Muscle layer of duodenum (tissue), 2 donors: Measurements from ENCODE around the gene AGPAT2.

Experiments used
- H3K27ac ChIP-seq: one replicate; pipeline ENCODE4 v1.7.0; 2013; ENCODE audit warnings: mild to moderate bottlenecking, low read length
- H3K27me3 ChIP-seq: one replicate; pipeline ENCODE4 v1.7.0; 2013; ENCODE audit warnings: low read depth, mild to moderate bottlenecking, control low read depth, low read length
- H3K36me3 ChIP-seq, 2 donors: one replicate each; pipeline ENCODE4 v1.7.0; 2013; ENCODE audit warnings: low read length in 2 of 2, control low read depth in 1 of 2, mild to moderate bottlenecking in 1 of 2; ENCODE audit not compliant: insufficient read depth in 2 of 2, control insufficient read depth in 1 of 2
- H3K4me1 ChIP-seq, 2 donors: one replicate each; pipeline ENCODE4 v1.7.0; 2013; ENCODE audit warnings: low read length in 2 of 2, mild to moderate bottlenecking in 2 of 2, control low read depth in 1 of 2, moderate library complexity in 1 of 2; ENCODE audit not compliant: insufficient read depth in 2 of 2, control insufficient read depth in 1 of 2
- H3K4me3 ChIP-seq, 2 donors: one replicate each; pipeline ENCODE4 v1.7.0; 2013; ENCODE audit warnings: low read length in 2 of 2, low read depth in 1 of 2, mild to moderate bottlenecking in 1 of 2
- H3K9me3 ChIP-seq, 2 donors: one replicate each; pipeline ENCODE4 v1.7.0; 2013; ENCODE audit warnings: low read length in 2 of 2, control low read depth in 1 of 2, mild to moderate bottlenecking in 1 of 2; ENCODE audit not compliant: control insufficient read depth in 1 of 2
- donor health status: healthy.

Gene AGPAT2

GRCh38 chr9:136629001-136629878 lies 58.0 kb downstream of the AGPAT2 start:
- Histone ChIP-seq H3K27ac (no peak overlapping the region), H3K4me1 (peaks cover 10 to 15% of the 10 kb centered on the region in 2 donors), H3K27me3 (no peaks in the 10 kb centered on the region)

GRCh38 chr9:136628268-136628667 lies 59.0 kb downstream of the AGPAT2 start:
- H3K36me3 ChIP-seq: no peaks in the 10 kb centered on the region
- H3K27me3 ChIP-seq: no peaks in the 10 kb centered on the region
- peaks cover 10 to 15% of the 10 kb centered on the region in 2 donors for H3K4me1 ChIP-seq
- no peak overlapping the region for H3K27ac ChIP-seq
- H3K9me3 ChIP-seq: no peaks in the 10 kb centered on the region
- no peak overlapping the region for H3K4me3 ChIP-seq

More at GRCh38 chr9:136629001-136629878, 58.0 kb downstream of the AGPAT2 start:
- Histone ChIP-seq H3K9me3 (no peaks in the 10 kb centered on the region), H3K36me3 (no peaks in the 10 kb centered on the region), H3K4me3 (no peak overlapping the region)

DNA sequence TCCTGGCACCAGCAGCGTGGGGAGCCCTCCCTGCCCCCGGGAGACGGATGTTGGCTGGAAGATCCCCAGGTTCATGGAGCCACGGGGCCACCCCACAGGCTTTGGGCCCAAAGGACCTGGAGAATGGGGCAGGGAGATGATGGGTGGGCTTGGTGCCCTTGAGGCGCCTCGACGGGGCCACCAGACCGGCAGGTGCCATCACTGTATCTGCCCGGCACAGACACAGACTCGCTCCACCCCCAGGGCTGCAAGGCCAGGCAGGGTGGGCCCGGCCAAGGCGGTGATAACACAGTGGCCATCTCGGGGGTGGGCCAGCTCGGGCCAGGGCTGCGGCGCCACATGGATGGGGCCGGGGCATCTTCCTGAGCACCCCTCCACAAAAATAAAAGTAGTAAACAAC lies 59.6 kb downstream of the AGPAT2 start:
- H3K4me1 ChIP-seq: peaks cover 10 to 15% of the 10 kb centered on the region in 2 donors

GRCh38 chr9:136626740-136627642 lies 60.3 kb downstream of the AGPAT2 start:
- Histone ChIP-seq H3K27me3 (no peaks in the 10 kb centered on the region), H3K4me3 (no peak overlapping the region), H3K4me1 (peaks cover 10 to 15% of the 10 kb centered on the region in 2 donors), H3K9me3 (no peaks in the 10 kb centered on the region), H3K27ac (no peak overlapping the region), H3K36me3 (no peaks in the 10 kb centered on the region)

More for the DNA sequence above, 59.6 kb downstream of the AGPAT2 start:
- no peaks in the 10 kb centered on the region for H3K36me3 ChIP-seq
- H3K4me3 ChIP-seq: no peak overlapping the region
- H3K27ac ChIP-seq: no peak overlapping the region
- H3K9me3 ChIP-seq: no peaks in the 10 kb centered on the region
- H3K27me3 ChIP-seq: no peaks in the 10 kb centered on the region

DNA sequence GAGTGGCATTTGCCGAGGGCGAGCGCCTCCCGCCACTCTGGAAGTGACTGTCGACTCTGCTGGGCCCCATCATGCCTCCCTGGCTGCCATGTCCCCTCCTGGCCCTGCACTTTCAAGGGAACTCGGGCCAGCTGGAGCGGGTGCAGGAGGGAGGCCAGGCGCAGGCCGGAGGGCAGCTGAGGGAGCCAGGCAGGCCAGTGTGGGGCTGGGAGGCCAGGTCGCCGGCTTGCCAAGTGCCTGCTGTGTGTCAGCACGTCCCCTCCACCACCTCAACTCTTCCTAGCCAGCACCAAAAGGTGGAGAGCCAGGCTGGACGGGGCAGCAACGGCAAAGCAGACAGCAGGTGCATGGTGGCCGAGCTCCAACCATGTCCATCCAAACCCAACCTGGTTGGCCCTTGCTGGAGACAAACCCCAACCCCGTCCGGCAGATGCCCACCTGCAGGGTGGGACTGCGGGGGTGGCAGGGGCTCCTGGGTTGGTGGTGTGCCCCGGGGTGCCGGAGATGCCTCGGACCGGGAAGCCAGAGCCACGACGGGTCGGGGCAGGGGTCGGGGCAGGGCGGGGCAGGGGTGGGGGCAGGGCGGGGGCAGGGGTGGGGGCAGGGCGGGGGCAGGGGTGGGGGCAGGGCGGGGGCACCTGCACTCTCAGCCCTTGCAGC lies 61.1 kb downstream of the AGPAT2 start:
- Histone ChIP-seq H3K27ac (no peak overlapping the region), H3K4me3 (no peak overlapping the region), H3K4me1 (peaks cover 10 to 15% of the 10 kb centered on the region in 2 donors), H3K9me3 (no peaks in the 10 kb centered on the region), H3K27me3 (no peaks in the 10 kb centered on the region), H3K36me3 (no peaks in the 10 kb centered on the region)

- Histone ChIP-seq H3K4me1 (peaks cover 10 to 14% of the 10 kb centered on the region in 2 donors), H3K27me3 (no peaks in the 10 kb centered on the region), H3K27ac (no peak overlapping the region), H3K36me3 (no peaks in the 10 kb centered on the region), H3K9me3 (no peaks in the 10 kb centered on the region), H3K4me3 (no peak overlapping the region)
Observed at GRCh38 chr9:136625101-136626065, 61.9 kb downstream of the AGPAT2 start.

DNA sequence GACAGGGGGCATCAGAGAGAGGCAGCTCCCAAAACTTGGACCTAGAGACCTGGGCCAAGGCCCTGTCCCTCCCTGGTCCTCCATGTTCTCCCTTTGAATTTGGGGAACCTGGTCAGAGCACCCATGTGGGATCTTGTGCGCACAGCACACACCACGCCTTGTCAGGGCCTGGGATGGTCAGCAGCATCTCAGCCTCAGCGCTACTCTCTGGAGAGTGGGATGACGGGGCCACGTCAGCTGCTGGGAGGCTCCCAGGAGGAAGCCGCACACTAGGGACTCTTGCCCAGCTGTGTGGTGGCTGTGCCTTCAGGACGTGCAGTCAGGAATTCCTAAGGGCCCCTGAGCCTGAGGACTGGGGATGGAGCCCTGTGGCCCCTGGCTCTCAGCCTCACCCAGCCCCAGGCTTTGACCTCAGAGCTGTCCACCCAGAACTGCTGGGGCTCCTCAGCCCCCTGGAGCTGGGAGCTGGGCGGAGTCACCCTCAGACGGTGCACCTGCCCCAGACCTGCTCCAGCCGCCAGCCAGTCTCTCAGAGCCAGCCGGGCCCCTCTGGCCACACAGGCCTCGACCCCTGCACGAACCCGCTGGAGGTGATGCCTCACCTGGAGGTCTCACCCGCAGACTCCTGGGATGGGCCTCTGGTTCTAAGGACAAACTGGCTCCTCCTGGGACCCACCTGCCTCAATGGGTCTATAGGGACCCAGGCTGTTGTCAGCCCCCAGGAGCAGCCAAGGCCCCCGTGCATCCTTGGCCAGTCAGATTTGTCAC lies 62.9 kb downstream of the AGPAT2 start:
- no peaks in the 10 kb centered on the region for H3K27me3 ChIP-seq
- peaks cover 10 to 12% of the 10 kb centered on the region in 2 donors for H3K4me1 ChIP-seq
- H3K9me3 ChIP-seq: no peaks in the 10 kb centered on the region
- H3K4me3 ChIP-seq: no peak overlapping the region
- H3K36me3 ChIP-seq: no peaks in the 10 kb centered on the region
- H3K27ac ChIP-seq: no peak overlapping the region

- Histone ChIP-seq H3K27ac (no peak overlapping the region), H3K27me3 (no peaks in the 10 kb centered on the region), H3K36me3 (no peaks in the 10 kb centered on the region), H3K4me1 (peaks cover 10 to 12% of the 10 kb centered on the region in 2 donors), H3K9me3 (no peaks in the 10 kb centered on the region), H3K4me3 (no peak overlapping the region)
Observed at GRCh38 chr9:136623842-136624183, 63.4 kb downstream of the AGPAT2 start.
